ENCODE results near the gene TSSK6.

TSSK6 gene

DNA sequence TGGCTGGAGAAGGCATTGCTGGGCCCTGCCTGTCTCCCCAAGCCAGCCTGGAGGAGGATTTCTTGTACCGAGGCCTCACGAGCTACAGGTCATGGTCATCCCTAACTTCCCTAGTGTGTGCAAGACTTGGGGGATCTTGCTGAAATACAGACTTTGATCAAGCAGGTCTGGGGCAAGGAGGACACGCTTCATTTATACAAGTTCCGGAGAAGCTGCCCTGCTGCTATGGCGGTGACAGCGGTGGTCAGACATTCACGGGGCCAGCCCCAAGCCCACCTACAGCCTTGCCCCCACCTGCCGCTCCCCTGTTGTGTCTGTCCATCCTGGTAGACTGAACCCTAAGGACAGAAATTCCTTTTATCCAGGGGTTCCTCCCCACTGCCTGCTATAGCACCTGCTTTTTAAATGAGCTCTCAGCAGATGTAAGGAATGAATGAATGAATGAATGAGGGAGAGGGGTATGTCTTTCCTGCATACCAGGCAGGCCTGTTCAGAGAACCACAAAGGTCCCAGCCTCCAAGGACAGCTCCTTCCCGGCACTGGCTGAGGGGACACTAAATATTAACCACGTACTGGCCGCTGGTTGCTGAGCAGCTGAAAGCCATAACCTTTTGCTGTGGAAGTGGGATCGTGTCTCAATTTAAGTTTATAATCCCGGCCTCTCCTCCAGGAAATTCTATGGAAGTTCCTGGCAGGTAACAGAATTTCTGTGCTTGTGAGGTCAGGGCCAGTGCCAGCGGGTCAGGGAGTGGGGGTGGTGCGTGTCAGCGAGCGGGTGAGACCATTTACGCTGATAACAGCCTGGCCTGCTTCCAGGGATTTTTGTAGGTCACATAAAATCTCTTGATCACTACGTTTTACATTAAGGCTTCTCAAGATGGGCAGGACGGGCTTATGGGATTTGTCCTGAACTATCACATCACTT lies 27.1 kb downstream of the TSSK6 start:
- H3K4me3 ChIP-seq (ENCODE audit: control insufficient read depth, low read depth, low read length), result no peak overlapping the region
- TF ChIP-seq, protein P1, sequence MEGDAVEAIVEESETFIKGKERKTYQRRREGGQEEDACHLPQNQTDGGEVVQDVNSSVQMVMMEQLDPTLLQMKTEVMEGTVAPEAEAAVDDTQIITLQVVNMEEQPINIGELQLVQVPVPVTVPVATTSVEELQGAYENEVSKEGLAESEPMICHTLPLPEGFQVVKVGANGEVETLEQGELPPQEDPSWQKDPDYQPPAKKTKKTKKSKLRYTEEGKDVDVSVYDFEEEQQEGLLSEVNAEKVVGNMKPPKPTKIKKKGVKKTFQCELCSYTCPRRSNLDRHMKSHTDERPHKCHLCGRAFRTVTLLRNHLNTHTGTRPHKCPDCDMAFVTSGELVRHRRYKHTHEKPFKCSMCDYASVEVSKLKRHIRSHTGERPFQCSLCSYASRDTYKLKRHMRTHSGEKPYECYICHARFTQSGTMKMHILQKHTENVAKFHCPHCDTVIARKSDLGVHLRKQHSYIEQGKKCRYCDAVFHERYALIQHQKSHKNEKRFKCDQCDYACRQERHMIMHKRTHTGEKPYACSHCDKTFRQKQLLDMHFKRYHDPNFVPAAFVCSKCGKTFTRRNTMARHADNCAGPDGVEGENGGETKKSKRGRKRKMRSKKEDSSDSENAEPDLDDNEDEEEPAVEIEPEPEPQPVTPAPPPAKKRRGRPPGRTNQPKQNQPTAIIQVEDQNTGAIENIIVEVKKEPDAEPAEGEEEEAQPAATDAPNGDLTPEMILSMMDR (conservative IDR thresholded peaks at IDR 0.05; ENCODE audit: control insufficient read depth, insufficient read depth, low read depth, low read length), result no peak
- peak; percentile 13 for DNase-seq (ENCODE audit: low read depth)

DNA sequence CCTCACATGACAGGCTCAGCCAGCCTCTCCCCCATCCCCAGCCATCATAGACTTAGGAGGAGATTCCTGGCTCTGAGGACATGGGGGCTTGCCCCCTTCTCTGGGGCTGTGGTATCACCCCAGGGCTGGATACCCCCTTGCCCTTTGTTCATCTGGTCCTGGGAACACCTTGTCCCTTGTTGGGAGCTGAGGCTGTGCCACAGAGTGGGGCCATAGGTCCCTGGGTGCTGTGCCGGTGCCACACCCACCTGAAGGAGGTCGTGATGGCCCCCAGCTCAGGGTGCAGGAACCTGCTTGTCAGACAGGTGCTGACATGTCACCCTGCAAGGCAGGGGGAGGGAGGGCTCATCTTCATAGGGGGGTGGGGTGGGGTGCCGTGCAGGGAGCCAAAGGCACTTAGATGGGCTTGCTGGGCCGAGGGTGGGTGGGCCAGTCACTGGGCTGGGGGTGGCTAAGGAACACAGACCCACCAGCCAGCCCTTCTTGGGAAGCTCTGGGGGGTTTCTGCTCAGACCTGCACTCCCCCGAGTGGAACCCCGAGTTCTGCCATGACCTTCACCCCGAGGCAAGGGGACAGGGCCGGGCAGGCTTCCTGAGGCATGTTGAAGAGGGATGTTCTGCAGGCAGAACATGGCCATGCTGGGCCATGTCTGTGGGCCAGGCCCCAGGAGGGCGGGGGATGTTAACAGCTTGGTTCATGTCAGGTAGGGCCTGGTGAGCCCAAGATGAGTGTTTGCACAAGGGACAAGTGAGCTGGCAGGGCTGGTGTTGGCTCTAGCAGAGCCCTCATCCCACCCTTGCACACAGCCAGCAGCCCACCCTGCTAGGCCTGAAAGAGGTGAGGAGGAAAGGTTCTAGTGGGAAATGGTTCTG lies 28.0 kb downstream of the TSSK6 start:
- DNase-seq (ENCODE audit: low read depth), result no peak
- TF ChIP-seq, protein P1 (conservative IDR thresholded peaks at IDR 0.05; ENCODE audit: control insufficient read depth, insufficient read depth, low read depth, low read length), result no peak
- H3K4me3 ChIP-seq (ENCODE audit: control insufficient read depth, low read depth, low read length), result no peak overlapping the region

- DNase-seq (ENCODE audit: low read depth), result no peak
- H3K4me3 ChIP-seq (ENCODE audit: control insufficient read depth, low read depth, low read length), result no peak overlapping the region
- TF ChIP-seq, protein P1 (conservative IDR thresholded peaks at IDR 0.05; ENCODE audit: control insufficient read depth, insufficient read depth, low read depth, low read length), result no peak
Observed at GRCh38 chr19:19486343-19487076, 28.8 kb downstream of the TSSK6 start.

DNA sequence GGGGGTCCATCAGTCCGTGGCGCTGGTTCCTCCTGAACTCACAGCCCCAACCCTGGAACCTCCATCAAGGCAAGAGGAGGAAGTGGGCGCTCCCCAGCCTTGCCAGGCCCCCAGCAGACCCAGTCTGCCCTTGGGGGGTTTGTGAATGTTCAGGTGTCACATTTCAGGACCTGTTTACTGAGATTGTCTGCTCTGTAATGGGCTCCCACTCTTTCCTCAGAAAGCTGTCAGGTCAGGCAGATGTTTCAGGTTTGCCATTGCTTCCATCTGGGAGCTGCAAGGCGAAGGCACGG lies 29.4 kb downstream of the TSSK6 start:
- TF ChIP-seq, protein P1 (conservative IDR thresholded peaks at IDR 0.05; ENCODE audit: control insufficient read depth, insufficient read depth, low read depth, low read length), result no peak
- H3K4me3 ChIP-seq (ENCODE audit: control insufficient read depth, low read depth, low read length), result no peak overlapping the region
- DNase-seq (ENCODE audit: low read depth), result no peak

DNA sequence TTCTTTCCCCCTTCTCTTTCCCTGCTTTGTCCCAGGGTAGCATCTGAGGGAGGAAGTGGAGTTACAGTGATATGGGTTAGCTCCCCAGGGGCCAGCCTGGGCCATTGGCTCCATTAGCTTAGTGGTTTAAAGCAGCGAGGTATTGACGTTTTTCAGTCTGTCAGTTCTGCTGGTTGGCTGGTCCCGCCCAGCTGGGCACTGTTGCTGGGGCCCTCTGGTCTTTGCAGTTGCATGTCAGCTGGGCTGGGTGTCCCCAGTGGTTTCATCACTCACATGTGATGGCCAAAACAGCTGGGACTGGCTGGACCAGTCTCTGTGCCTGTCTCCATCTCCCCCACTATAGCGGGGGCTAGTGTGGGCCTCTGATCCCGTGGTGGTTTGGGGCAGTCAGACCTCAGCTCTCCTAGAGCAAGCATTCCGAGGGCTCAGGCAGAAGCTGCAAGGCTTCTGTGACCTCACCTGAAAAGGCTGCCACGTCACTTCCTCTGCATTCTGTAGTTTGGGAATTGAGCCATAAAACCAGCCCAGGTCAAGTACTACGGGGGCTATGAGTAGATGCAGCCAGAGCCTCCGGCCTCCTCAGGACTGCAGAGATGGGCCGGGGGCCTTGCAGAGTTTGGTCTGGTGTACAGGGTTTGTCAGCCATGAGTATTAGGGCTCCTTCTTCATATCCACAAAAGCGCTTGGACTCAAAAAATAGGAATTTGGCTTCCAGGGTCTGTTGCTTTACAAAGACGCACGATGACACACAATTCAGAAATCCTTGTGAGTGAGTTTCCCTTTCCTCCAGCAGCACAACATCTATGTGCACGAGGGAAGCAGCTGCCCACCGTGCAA lies 30.0 kb downstream of the TSSK6 start:
- DNase-seq (ENCODE audit: low read depth), result peak; percentile 45
- no peak overlapping the region for H3K4me3 ChIP-seq (ENCODE audit: control insufficient read depth, low read depth, low read length)
- TF ChIP-seq, protein P1 (conservative IDR thresholded peaks at IDR 0.05; ENCODE audit: control insufficient read depth, insufficient read depth, low read depth, low read length), result no peak

All from fibroblast of mammary gland (primary cell).